ENCODE data around the gene GRIN2A.
"Not testable (repeated sequence)": the region's sequence is repeated elsewhere in the genome, so short reads cannot be mapped to it uniquely, and the experiment has no call there.

- not testable (repeated sequence) for TF ChIP-seq CTCF (IDR thresholded peaks at IDR 0.05; ENCODE audit: poor library complexity, severe bottlenecking); EZH2 (IDR thresholded peaks at IDR 0.05; ENCODE audit: borderline replicate concordance, insufficient read depth, low read length, poor library complexity, severe bottlenecking); POLR2AphosphoS5 (IDR thresholded peaks at IDR 0.05); EP300 (conservative IDR thresholded peaks at IDR 0.05; ENCODE audit: poor library complexity, severe bottlenecking); SMC3 (conservative IDR thresholded peaks at IDR 0.05; ENCODE audit: poor library complexity); RAD21 (conservative IDR thresholded peaks at IDR 0.05); REST (IDR thresholded peaks at IDR 0.05; ENCODE audit: borderline replicate concordance)
These were observed 306.2 kb downstream of the GRIN2A start for GRCh38 chr16:9875981-9876380.
